ENCODE results near the gene ZNF516. TPM values are rescaled to one million over a fixed set of nuclear protein-coding genes. Genes with fewer than 3 reads are reported as not detected.

The ZNF516 gene
- total and polyA plus RNA-seq, 2 of the 13 experiments (the other 11 are each of a cell fraction or from before 2014, with no cell fraction given), result 16.6 to 18.7 TPM

DNA sequence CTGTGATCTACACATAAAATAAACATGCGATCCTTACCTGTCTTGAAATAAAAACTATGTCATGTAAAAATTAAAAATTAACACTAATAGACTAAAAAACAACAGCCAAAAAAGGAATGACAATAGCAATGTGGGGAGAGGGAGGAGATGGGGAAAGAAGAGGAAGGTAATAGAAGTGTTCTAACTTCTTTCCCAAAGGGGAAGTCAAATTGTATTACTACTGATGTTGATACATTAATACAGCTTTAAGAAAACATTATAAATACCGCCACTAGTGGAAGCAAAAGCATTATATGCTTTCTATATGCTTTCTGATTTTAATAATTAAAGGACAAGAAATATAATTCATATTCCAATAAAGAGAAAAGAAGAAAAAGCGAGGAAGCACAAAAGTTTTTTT, 22.2 kb downstream of the ZNF516 start (continued):
- TF ChIP-seq, protein P1, sequence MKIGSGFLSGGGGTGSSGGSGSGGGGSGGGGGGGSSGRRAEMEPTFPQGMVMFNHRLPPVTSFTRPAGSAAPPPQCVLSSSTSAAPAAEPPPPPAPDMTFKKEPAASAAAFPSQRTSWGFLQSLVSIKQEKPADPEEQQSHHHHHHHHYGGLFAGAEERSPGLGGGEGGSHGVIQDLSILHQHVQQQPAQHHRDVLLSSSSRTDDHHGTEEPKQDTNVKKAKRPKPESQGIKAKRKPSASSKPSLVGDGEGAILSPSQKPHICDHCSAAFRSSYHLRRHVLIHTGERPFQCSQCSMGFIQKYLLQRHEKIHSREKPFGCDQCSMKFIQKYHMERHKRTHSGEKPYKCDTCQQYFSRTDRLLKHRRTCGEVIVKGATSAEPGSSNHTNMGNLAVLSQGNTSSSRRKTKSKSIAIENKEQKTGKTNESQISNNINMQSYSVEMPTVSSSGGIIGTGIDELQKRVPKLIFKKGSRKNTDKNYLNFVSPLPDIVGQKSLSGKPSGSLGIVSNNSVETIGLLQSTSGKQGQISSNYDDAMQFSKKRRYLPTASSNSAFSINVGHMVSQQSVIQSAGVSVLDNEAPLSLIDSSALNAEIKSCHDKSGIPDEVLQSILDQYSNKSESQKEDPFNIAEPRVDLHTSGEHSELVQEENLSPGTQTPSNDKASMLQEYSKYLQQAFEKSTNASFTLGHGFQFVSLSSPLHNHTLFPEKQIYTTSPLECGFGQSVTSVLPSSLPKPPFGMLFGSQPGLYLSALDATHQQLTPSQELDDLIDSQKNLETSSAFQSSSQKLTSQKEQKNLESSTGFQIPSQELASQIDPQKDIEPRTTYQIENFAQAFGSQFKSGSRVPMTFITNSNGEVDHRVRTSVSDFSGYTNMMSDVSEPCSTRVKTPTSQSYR (CRISPR knock-in tag; IDR thresholded peaks at IDR 0.05; ENCODE audit: borderline replicate concordance), result no peak
- TF ChIP-seq, protein P2, sequence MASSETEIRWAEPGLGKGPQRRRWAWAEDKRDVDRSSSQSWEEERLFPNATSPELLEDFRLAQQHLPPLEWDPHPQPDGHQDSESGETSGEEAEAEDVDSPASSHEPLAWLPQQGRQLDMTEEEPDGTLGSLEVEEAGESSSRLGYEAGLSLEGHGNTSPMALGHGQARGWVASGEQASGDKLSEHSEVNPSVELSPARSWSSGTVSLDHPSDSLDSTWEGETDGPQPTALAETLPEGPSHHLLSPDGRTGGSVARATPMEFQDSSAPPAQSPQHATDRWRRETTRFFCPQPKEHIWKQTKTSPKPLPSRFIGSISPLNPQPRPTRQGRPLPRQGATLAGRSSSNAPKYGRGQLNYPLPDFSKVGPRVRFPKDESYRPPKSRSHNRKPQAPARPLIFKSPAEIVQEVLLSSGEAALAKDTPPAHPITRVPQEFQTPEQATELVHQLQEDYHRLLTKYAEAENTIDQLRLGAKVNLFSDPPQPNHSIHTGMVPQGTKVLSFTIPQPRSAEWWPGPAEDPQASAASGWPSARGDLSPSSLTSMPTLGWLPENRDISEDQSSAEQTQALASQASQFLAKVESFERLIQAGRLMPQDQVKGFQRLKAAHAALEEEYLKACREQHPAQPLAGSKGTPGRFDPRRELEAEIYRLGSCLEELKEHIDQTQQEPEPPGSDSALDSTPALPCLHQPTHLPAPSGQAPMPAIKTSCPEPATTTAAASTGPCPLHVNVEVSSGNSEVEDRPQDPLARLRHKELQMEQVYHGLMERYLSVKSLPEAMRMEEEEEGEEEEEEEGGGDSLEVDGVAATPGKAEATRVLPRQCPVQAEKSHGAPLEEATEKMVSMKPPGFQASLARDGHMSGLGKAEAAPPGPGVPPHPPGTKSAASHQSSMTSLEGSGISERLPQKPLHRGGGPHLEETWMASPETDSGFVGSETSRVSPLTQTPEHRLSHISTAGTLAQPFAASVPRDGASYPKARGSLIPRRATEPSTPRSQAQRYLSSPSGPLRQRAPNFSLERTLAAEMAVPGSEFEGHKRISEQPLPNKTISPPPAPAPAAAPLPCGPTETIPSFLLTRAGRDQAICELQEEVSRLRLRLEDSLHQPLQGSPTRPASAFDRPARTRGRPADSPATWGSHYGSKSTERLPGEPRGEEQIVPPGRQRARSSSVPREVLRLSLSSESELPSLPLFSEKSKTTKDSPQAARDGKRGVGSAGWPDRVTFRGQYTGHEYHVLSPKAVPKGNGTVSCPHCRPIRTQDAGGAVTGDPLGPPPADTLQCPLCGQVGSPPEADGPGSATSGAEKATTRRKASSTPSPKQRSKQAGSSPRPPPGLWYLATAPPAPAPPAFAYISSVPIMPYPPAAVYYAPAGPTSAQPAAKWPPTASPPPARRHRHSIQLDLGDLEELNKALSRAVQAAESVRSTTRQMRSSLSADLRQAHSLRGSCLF (CRISPR knock-in tag; IDR thresholded peaks at IDR 0.05; ENCODE audit: borderline replicate concordance), result no peak

DNA sequence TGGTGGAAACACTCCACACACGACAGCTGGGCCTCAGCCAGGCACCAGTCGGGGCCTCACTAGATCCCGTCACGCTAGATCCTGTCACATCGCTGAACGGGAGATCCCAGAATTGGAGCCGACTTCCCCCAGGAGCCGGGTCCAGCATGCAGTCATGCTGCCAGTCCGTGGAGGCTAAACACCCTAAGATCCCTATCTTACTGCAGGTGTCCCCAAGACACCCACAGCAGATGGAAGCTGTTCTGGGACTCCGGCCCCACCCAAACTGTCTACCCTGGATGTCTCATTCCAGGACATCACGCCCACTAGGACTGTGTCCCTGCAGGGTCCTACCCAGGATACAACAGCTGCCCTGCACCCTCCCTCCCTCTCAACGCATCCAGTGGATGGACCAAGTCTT, 23.4 kb downstream of the ZNF516 start:
- Histone ChIP-seq H3K4me2 (ENCODE audit: low read depth, low read length) (no peak overlapping the region), H3K27me3 (ENCODE audit: control insufficient read depth in 1 of 2, insufficient read depth in 2 of 2, low read length in 2 of 2) (no peaks in the 10 kb centered on the region), H3K4me3 (replicated peaks in 1 of 3; ENCODE audit: insufficient read depth in 1 of 3, low read depth in 2 of 3, low read length in 3 of 3) (no peak overlapping the region), H4K20me1 (ENCODE audit: insufficient read depth, low read length) (peaks cover 73% of the 10 kb centered on the region), H3K9me3 (ENCODE audit: low read length) (no peaks in the 10 kb centered on the region), H3K36me3 (replicated peaks in 1 of 2; ENCODE audit: control insufficient read depth in 1 of 2, insufficient read depth in 2 of 2, low read length in 2 of 2) (peaks cover 5 to 9% of the 10 kb centered on the region in 2 experiments; a peak in 4 of 5 replicates), H3K79me2 (ENCODE audit: insufficient read depth, low read length) (peaks cover 91% of the 10 kb centered on the region), H3K27ac (ENCODE audit: extremely low read length, insufficient read depth, low read length) (no peak overlapping the region), H3K4me1 (ENCODE audit: insufficient read depth, low read length) (peaks cover 25% of the 10 kb centered on the region), H2AFZ (ENCODE audit: low read length) (no peak overlapping the region), H3K9ac (ENCODE audit: insufficient read depth, low read depth, low read length) (no peak overlapping the region)
- in situ Hi-C loops (cut with HindIII; ENCODE audit: extremely low pct_ligation_motif_present, low pct_unique_long_range_greater_than_20kb), result no loop called here
- no peak for TF ChIP-seq HOXA9 (CRISPR knock-in tag; IDR thresholded peaks at IDR 0.05; ENCODE audit: borderline replicate concordance)
- TF ChIP-seq NFYC (CRISPR knock-in tag; IDR thresholded peaks at IDR 0.05), result no peak
- TF ChIP-seq, protein P3, sequence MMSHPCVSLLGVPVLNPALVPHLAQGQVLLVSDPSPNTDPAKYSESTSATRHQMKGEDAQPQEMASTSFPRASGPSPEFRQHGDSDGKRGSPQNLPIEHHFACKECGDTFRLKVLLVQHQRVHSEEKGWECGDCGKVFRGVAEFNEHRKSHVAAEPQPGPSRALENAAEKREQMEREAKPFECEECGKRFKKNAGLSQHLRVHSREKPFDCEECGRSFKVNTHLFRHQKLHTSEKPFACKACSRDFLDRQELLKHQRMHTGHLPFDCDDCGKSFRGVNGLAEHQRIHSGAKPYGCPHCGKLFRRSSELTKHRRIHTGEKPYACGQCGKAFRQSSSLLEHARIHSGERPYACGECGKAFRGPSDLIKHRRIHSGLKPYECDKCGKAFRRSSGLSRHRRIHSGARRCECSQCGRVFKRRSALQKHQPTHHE (CRISPR knock-in tag; IDR thresholded peaks at IDR 0.05; ENCODE audit: borderline replicate concordance), result no peak
- no peak for TF ChIP-seq IRF2 (CRISPR knock-in tag; IDR thresholded peaks at IDR 0.05)
- TF ChIP-seq BORCS8-MEF2B (CRISPR knock-in tag; IDR thresholded peaks at IDR 0.05), result no peak
- no peak for TF ChIP-seq ZNF549 (CRISPR knock-in tag; IDR thresholded peaks at IDR 0.05)
- TF ChIP-seq HOXA7 (CRISPR knock-in tag; IDR thresholded peaks at IDR 0.05), result no peak
- TF ChIP-seq ZNF569 (CRISPR knock-in tag; IDR thresholded peaks at IDR 0.05; ENCODE audit: borderline replicate concordance), result no peak
- no peak for TF ChIP-seq HDAC6 (IDR thresholded peaks at IDR 0.05; ENCODE audit: low read depth, low read length)
- no peak for TF ChIP-seq RFX1 (IDR thresholded peaks at IDR 0.05)
- TF ChIP-seq ATRX (CRISPR knock-in tag; IDR thresholded peaks at IDR 0.05; ENCODE audit: borderline replicate concordance), result no peak
- no peak for TF ChIP-seq ZNF180 (CRISPR knock-in tag; IDR thresholded peaks at IDR 0.05; ENCODE audit: borderline replicate concordance, low read depth)
- no peak for TF ChIP-seq POGZ (CRISPR knock-in tag; IDR thresholded peaks at IDR 0.05)
- no peak for TF ChIP-seq EED (CRISPR knock-in tag; IDR thresholded peaks at IDR 0.05)
- no TSS peak for BruUV-seq (replicated peaks)
- DNase-seq (ENCODE audit: low spot score) (no peak), FAIRE-seq (no peak), ATAC-seq (no peak)
- intact Hi-C loops (cut with micrococcal nuclease; ENCODE audit: unreplicated experiment), result no loop called here
- POLR2A ChIA-PET, result no interaction called here
- WGBS (ENCODE audit: low lambda C conversion rate), result 96% methylated on average over 11 of the region's 12 CpGs
- CTCF ChIA-PET (ENCODE audit: low intra/inter-chr PET ratio, low total read pairs), result no interaction called here
